Transverse colon (tissue), 3 donors: Measurements from ENCODE around the gene LRRC8C.

Experiments used
- CTCF ChIP-seq, 5 experiments: fragments of 200-600 bp in 3 of 5; fragments of 450-650 bp in 2 of 5; sonication (generic) in 3 of 5; IDR thresholded peaks; 1 replicate in 2 of 5; 2 replicates in 3 of 5; pipeline ENCODE4 v1.5.1; 2016 to 2017; ENCODE audit warnings: antibody characterized with exemption in 5 of 5, inconsistent platforms in 3 of 5, mild to moderate bottlenecking in 2 of 5, moderate library complexity in 1 of 5
- EP300 ChIP-seq: sonication (generic); formaldehyde crosslinking; IDR thresholded peaks from one replicate; pipeline ENCODE4 v1.6.1; 2017; ENCODE audit warnings: antibody characterized with exemption, low read depth
- POLR2A ChIP-seq: fragments of 450-650 bp; IDR thresholded peaks from one replicate; pipeline ENCODE4 v1.6.1; 2016; ENCODE audit warnings: antibody characterized with exemption, mild to moderate bottlenecking, moderate library complexity

GRCh38 chr1:89665941-89666340 lies 33.0 kb downstream of the LRRC8C start:
- TF ChIP-seq CTCF (IDR thresholded peaks at IDR 0.05) (no peak), POLR2A (no peak), EP300 (no peak)
